B cell (primary cell): ENCODE measurements around the gene FMN1. TPM values are rescaled to one million over a fixed set of nuclear protein-coding genes. Genes with fewer than 3 reads are reported as not detected.

Experiments used
- ATAC-seq: fragments of 200-7000 bp; cut with Tn5 transposase; one replicate; pipeline ENCODE4 v1.10.0; 2021; ENCODE audit warnings: low read depth, mild to moderate bottlenecking, moderate number of reproducible peaks, moderate library complexity
- CTCF ChIA-PET: fragments of 350-600 bp; sonication (Branson Sonifier 250); formaldehyde crosslinking; loops from one replicate; lab custom pipeline; 2021; ENCODE audit warnings: antibody characterized with exemption, inconsistent platforms; lab: Charles Lee
- POLR2A ChIA-PET: fragments of 350-600 bp; sonication (Branson Sonifier 250); formaldehyde crosslinking; loops from one replicate; lab custom pipeline; 2021; ENCODE audit warnings: antibody characterized with exemption; lab: Charles Lee
- DNase-seq: peaks from one replicate; pipeline ENCODE4 v3.0.0; 2013
- H2AFZ ChIP-seq: 2 replicates; pipeline ENCODE4 v1.6.1; 2012; ENCODE audit warnings: mild to moderate bottlenecking, low read depth, low read length; ENCODE audit not compliant: insufficient read depth, poor library complexity, severe bottlenecking
- H3K27ac ChIP-seq, 2 donors: 1 replicate in 1 of 2; 2 replicates in 1 of 2; pipeline ENCODE4 v1.5.1; 2012 to 2013; ENCODE audit warnings: low read length in 2 of 2, mild to moderate bottlenecking in 2 of 2, moderate library complexity in 1 of 2
- H3K27me3 ChIP-seq, 4 experiments: fragments of 200-600 bp in 1 of 4; sonication (generic) in 1 of 4; replicated peaks in 1 of 4; 1 replicate in 2 of 4; 2 replicates in 2 of 4; pipeline versions ENCODE4 v1.6.1 to v1.7.0; 2013 to 2016; ENCODE audit warnings: low read length in 3 of 4, mild to moderate bottlenecking in 2 of 4, mixed read lengths in 1 of 4, moderate library complexity in 1 of 4; ENCODE audit not compliant: insufficient read depth in 4 of 4, control insufficient read depth in 3 of 4; ENCODE audit errors: control extremely low read depth in 1 of 4
- H3K36me3 ChIP-seq, 2 experiments: replicated peaks in 1 of 2; 1 replicate in 1 of 2; 2 replicates in 1 of 2; pipeline versions ENCODE4 v1.6.1 to v1.7.1; 2013; ENCODE audit warnings: low read length in 1 of 2; ENCODE audit not compliant: insufficient read depth in 2 of 2, control insufficient read depth in 1 of 2; ENCODE audit errors: control extremely low read depth in 1 of 2, extremely low read depth in 1 of 2
- H3K4me1 ChIP-seq, 2 donors: fragments of 200-600 bp in 1 of 2; sonication (generic) in 1 of 2; 1 replicate in 1 of 2; 2 replicates in 1 of 2; pipeline versions ENCODE4 v1.5.1 to v1.6.1; 2013 to 2017; ENCODE audit warnings: low read length in 2 of 2; ENCODE audit not compliant: control insufficient read depth in 2 of 2, insufficient read depth in 2 of 2
- H3K4me2 ChIP-seq: replicated peaks from 2 replicates; pipeline ENCODE3; 2012; ENCODE audit warnings: mild to moderate bottlenecking, low read depth, low read length; ENCODE audit not compliant: poor library complexity, severe bottlenecking
- H3K4me3 ChIP-seq, 5 experiments: fragments of 200-600 bp in 1 of 5; sonication (generic) in 1 of 5; 1 replicate in 3 of 5; 2 replicates in 2 of 5; pipeline versions ENCODE4 v1.5.1 to v1.7.0; 2011 to 2016; ENCODE audit warnings: low read length in 4 of 5, mild to moderate bottlenecking in 4 of 5, low read depth in 2 of 5, control low read depth in 1 of 5, moderate library complexity in 1 of 5; ENCODE audit not compliant: insufficient read depth in 1 of 5; ENCODE audit errors: control extremely low read depth in 1 of 5, extremely low read depth in 1 of 5
- H3K79me2 ChIP-seq: fragments of 200-600 bp; sonication (generic); one replicate; pipeline ENCODE4 v1.6.0; 2016; ENCODE audit warnings: low read length; ENCODE audit not compliant: control insufficient read depth, insufficient read depth
- H3K9ac ChIP-seq: fragments of 200-600 bp; sonication (generic); 2 replicates; pipeline ENCODE4 v1.6.1; 2017; ENCODE audit warnings: mild to moderate bottlenecking, low read length, moderate library complexity
- H3K9me3 ChIP-seq, 3 donors: one replicate each; pipeline versions ENCODE4 v1.6.1 to v1.7.1; 2013; ENCODE audit warnings: low read length in 2 of 3; ENCODE audit not compliant: control insufficient read depth in 2 of 3, insufficient read depth in 1 of 3; ENCODE audit errors: control extremely low read depth in 1 of 3
- H4K20me1 ChIP-seq: 2 replicates; pipeline ENCODE4 v1.6.0; 2012; ENCODE audit warnings: mild to moderate bottlenecking, low read length; ENCODE audit not compliant: insufficient read depth, control insufficient read depth, poor library complexity, severe bottlenecking
- H3K27ac Mint-ChIP-seq: one replicate; pipeline ENCODE4 v1.8.0; 2021; ENCODE audit warnings: mixed read lengths
- H3K27me3 Mint-ChIP-seq: one replicate; pipeline ENCODE4 v1.8.0; 2021; ENCODE audit warnings: mixed read lengths
- H3K4me1 Mint-ChIP-seq: one replicate; pipeline ENCODE4 v1.8.0; 2021; ENCODE audit warnings: mixed read lengths
- H3K4me3 Mint-ChIP-seq: one replicate; pipeline ENCODE4 v1.8.0; 2021; ENCODE audit warnings: mixed read lengths
- H3K9me3 Mint-ChIP-seq: one replicate; pipeline ENCODE4 v1.8.0; 2022; ENCODE audit warnings: mixed read lengths; ENCODE audit not compliant: insufficient read depth
- EZH2 ChIP-seq: IDR thresholded peaks from 2 replicates; pipeline ENCODE4 v1.6.1; 2012; ENCODE audit warnings: borderline replicate concordance, low read depth, mild to moderate bottlenecking, moderate library complexity, low read length; ENCODE audit not compliant: insufficient read depth, poor library complexity, severe bottlenecking
- WGBS: methylation state at CpG from one replicate; pipeline ENCODE4 v1.1.5; 2013; ENCODE audit warnings: missing lambda C conversion rate; ENCODE audit not compliant: insufficient coverage; 5-methylcytosine and 5-hydroxymethylcytosine counted together
- intact Hi-C: fragments of 100-400 bp; cut with micrococcal nuclease; formaldehyde crosslinking; loops from one replicate; pipeline ENCODE4 v1.10.0; 2022
- polyA plus RNA-seq: library from polyadenylated mRNA; depleted of rRNA; stranded (reverse); fragments of >200 nt; gene quantifications from 2 replicates; pipeline ENCODE4 v1.2.3, GENCODE V29; 2012
- total RNA-seq, 2 donors: library from RNA; stranded (reverse); fragments of 120-200 nt in 1 of 2; gene quantifications; 1 replicate in 1 of 2; 2 replicates in 1 of 2; pipeline versions ENCODE4 v1.2.3 to v1.2.4, GENCODE V29; 2013 to 2022
- TF ChIP-seq, protein P1 (sequence below): fragments of 200-600 bp; IDR thresholded peaks from one replicate; pipeline ENCODE4 v1.8.0; 2022; ENCODE audit warnings: antibody characterized with exemption, mild to moderate bottlenecking

Gene FMN1
- total and polyA plus RNA-seq, 2 donors (not counting 1 experiment from before 2014, with no cell fraction given), result 0.21 to 0.96 TPM

DNA sequence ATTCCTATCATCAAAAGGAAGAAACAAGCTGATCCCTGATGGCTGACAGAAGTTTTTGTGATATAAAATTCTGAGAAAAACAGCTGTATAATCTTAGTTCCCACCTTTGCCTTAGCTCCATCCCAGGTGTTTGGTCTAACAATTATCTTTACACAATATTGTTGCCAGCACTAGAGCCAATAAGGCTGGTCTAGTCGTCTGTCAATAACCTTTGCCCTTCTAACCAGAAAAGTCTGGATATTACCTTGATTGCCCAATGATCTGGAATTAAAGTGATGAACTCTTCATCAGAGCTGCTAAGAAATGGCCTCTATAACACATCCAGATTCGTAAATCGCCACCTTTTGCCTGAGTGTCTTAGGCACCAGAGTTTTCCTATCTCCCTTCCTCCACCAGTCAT is 98.4 kb downstream of the FMN1 start:
- H3K36me3 ChIP-seq, result no peaks in the 10 kb centered on the region
- Mint-ChIP-seq H3K27ac (no peak overlapping the region), H3K4me3 (no peak overlapping the region), H3K9me3 (no peaks in the 10 kb centered on the region), H3K4me1 (no peaks in the 10 kb centered on the region), H3K27me3 (peaks cover 7% of the 10 kb centered on the region)
- H2AFZ ChIP-seq, result no peak overlapping the region
- H4K20me1 ChIP-seq, result no peaks in the 10 kb centered on the region
- POLR2A ChIA-PET, result no interaction called here
- H3K79me2 ChIP-seq, result no peaks in the 10 kb centered on the region
- TF ChIP-seq, protein P1, sequence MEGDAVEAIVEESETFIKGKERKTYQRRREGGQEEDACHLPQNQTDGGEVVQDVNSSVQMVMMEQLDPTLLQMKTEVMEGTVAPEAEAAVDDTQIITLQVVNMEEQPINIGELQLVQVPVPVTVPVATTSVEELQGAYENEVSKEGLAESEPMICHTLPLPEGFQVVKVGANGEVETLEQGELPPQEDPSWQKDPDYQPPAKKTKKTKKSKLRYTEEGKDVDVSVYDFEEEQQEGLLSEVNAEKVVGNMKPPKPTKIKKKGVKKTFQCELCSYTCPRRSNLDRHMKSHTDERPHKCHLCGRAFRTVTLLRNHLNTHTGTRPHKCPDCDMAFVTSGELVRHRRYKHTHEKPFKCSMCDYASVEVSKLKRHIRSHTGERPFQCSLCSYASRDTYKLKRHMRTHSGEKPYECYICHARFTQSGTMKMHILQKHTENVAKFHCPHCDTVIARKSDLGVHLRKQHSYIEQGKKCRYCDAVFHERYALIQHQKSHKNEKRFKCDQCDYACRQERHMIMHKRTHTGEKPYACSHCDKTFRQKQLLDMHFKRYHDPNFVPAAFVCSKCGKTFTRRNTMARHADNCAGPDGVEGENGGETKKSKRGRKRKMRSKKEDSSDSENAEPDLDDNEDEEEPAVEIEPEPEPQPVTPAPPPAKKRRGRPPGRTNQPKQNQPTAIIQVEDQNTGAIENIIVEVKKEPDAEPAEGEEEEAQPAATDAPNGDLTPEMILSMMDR, result no peak
- no peak for TF ChIP-seq EZH2
- H3K9me3 ChIP-seq, result no peaks in the 10 kb centered on the region
- no peak overlapping the region for H3K4me3 ChIP-seq
- CTCF ChIA-PET, result no interaction called here
- H3K9ac ChIP-seq, result no peak overlapping the region
- no peak for DNase-seq
- intact Hi-C loops, result no loop called here
- ATAC-seq, result no peak
- H3K27me3 ChIP-seq, result no peaks in the 10 kb centered on the region
- no peak overlapping the region for H3K27ac ChIP-seq
- H3K4me1 ChIP-seq, result no peaks in the 10 kb centered on the region
- WGBS, result 100% methylated on average over 1 of the region's 3 CpGs
- no peak overlapping the region for H3K4me2 ChIP-seq

DNA sequence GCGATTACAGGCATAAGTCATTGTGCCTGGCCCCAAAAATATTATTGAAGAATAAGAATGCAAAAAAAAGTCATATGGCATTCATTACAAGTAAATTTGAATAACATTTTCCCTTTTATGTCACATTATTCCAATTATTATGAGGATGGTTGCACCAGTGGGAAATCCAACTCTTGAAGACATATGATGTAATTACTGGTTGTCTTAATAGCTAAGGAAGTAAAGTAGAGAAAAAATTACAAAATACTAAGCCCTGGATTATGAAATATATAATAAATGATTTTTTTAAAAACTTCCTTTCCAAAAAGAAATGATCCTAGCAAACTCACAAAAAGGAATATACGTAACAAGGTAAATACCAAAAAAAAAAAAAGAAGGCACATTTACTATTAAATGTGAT is 98.9 kb downstream of the FMN1 start:
- ATAC-seq, result no peak
- no peaks in the 10 kb centered on the region for H3K36me3 ChIP-seq
- no peaks in the 10 kb centered on the region for H3K79me2 ChIP-seq
- DNase-seq, result no peak
- H4K20me1 ChIP-seq, result no peaks in the 10 kb centered on the region
- H3K9ac ChIP-seq, result no peak overlapping the region
- H3K4me3 ChIP-seq, result no peak overlapping the region
- Mint-ChIP-seq H3K4me1 (no peaks in the 10 kb centered on the region), H3K27ac (no peak overlapping the region), H3K4me3 (no peak overlapping the region), H3K27me3 (peaks cover 7% of the 10 kb centered on the region), H3K9me3 (no peaks in the 10 kb centered on the region)
- no peak overlapping the region for H3K4me2 ChIP-seq
- H3K27ac ChIP-seq, result no peak overlapping the region
- no peaks in the 10 kb centered on the region for H3K9me3 ChIP-seq
- WGBS, result no CpG with 5 or more reads among the region's 2 CpGs
- no peaks in the 10 kb centered on the region for H3K27me3 ChIP-seq
- POLR2A ChIA-PET, result no interaction called here
- H2AFZ ChIP-seq, result no peak overlapping the region
- CTCF ChIA-PET, result no interaction called here
- intact Hi-C loops, result no loop called here
- TF ChIP-seq, protein P1, result no peak
- TF ChIP-seq EZH2, result no peak
- no peaks in the 10 kb centered on the region for H3K4me1 ChIP-seq
